Posterior vena cava (tissue), 2 donors: Measurements from ENCODE around the gene NUTM2A. TPM values are rescaled to one million over a fixed set of nuclear protein-coding genes. Genes with fewer than 3 reads are reported as not detected.
"Not testable (repeated sequence)": the region's sequence is repeated elsewhere in the genome, so short reads cannot be mapped to it uniquely, and the experiment has no call there.

ENCODE experiments used
- DNase-seq: peaks from one replicate; pipeline ENCODE4 v3.0.0-alpha.2; 2020; ENCODE audit warnings: low spot score
- intact Hi-C, 2 donors: fragments of 100-400 bp; cut with DNase I; formaldehyde crosslinking; loops; one replicate each; pipeline versions ENCODE4 v1.14.1 to v1.14.2; 2022 to 2023
- total RNA-seq, 2 donors: library from RNA; stranded (reverse); fragmentation: NEBNext Ultra II Directional; extraction: Animal tissue kit (Norgen Biotek cat#: 25700); gene quantifications; one replicate each; pipeline ENCODE4 v1.2.1, GENCODE V29; 2021
- donor health status: DM: yes; HTN: yes; CAD: no.
- donor health status: DM: yes; HTN: yes; CAD: no.

Gene NUTM2A
- total RNA-seq, 2 donors from 2014 or later = 0.46 to 0.86 TPM

- intact Hi-C loops, DNase-seq: not testable (repeated sequence)
Observed at GRCh38 chr10:87237244-87237643, 12.0 kb downstream of the NUTM2A start.

GRCh38 chr10:87239346-87239808, 14.1 kb downstream of the NUTM2A start:
- intact Hi-C loops, DNase-seq: not testable (repeated sequence)

- intact Hi-C loops, DNase-seq: not testable (repeated sequence)
Observed at GRCh38 chr10:87242192-87242591, 16.9 kb downstream of the NUTM2A start.

- intact Hi-C loops, DNase-seq: not testable (repeated sequence)
Observed at GRCh38 chr10:87247335-87247734, 22.1 kb downstream of the NUTM2A start.

- DNase-seq, intact Hi-C loops: not testable (repeated sequence)
Observed at GRCh38 chr10:87248818-87249353, 23.6 kb downstream of the NUTM2A start.

- intact Hi-C loops = not testable (repeated sequence)
Observed at GRCh38 chr10:87280749-87281392, 55.6 kb downstream of the NUTM2A start.

More at GRCh38 chr10:87280749-87281392, 55.6 kb downstream of the NUTM2A start:
- not testable (repeated sequence) for DNase-seq

Other genes with a start within 250 kb of the NUTM2A start
- not detected for gene FAM25A, start 205.2 kb upstream of the NUTM2A start, total RNA-seq
- gene GLUD1, start 130.6 kb upstream of the NUTM2A start, total RNA-seq = 100 to 1,000 TPM; 126 to 138 TPM
- 10 to 100 TPM; 35.1 to 35.8 TPM for gene SHLD2, start 130.2 kb upstream of the NUTM2A start, total RNA-seq
- gene NUTM2D, start 132.3 kb downstream of the NUTM2A start, total RNA-seq = 1 to 10 TPM; 2.1 to 4.6 TPM